NCI-H748 (cell line): ENCODE data around the gene CHRND.
A peak's percentile ranks its signal among the peaks of the same experiment; 100 is the strongest.

Experiments
- DNase-seq: peaks from one replicate; lab custom pipeline; 2025; ENCODE audit not compliant: unreplicated experiment; lab: John Stamatoyannopoulos, UW

Gene CHRND

GRCh38 chr2:232487385-232488096 is 38.4 kb upstream of the CHRND start, which contains the start of gene ECEL1:
Gene ECEL1, minus strand, starts transcription at chr2:232487834. Its CDS starts 1,181 bp downstream, at chr2:232486653.
- peak; percentile 66 for DNase-seq

- DNase-seq: peak; percentile 47
These were observed 37.8 kb upstream of the CHRND start for GRCh38 chr2:232488097-232488711.

DNA sequence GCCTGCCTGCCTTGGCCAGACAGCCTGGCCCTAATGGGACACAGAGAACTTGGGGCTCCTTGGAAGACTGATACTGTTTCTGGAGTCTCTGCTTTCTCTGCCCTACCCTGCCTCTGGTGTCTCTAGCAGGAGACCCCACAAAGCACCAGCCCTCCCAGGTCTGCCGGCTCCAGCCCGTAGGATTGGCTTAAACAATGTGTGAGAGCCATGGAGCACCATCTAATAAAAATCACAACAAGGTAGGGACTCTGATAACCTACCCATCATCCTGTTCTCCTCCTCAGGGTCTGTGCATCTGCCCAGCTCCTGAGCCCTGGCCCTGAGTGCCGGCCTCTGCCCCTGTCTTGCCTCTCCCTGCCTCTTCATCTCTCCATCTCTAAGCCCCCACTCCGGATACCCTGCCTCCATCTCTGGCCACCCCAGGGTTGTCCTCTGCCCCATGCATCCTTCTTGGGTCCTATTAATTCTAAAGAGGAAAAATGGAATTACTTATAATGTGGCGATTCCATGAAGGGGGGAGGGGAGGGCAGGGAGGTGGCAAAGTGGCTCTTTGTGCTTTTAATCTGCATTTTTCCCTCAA is 37.1 kb upstream of the CHRND start:
- no peak for DNase-seq

GRCh38 chr2:232489516-232490220 is 36.3 kb upstream of the CHRND start:
- DNase-seq: no peak

DNA sequence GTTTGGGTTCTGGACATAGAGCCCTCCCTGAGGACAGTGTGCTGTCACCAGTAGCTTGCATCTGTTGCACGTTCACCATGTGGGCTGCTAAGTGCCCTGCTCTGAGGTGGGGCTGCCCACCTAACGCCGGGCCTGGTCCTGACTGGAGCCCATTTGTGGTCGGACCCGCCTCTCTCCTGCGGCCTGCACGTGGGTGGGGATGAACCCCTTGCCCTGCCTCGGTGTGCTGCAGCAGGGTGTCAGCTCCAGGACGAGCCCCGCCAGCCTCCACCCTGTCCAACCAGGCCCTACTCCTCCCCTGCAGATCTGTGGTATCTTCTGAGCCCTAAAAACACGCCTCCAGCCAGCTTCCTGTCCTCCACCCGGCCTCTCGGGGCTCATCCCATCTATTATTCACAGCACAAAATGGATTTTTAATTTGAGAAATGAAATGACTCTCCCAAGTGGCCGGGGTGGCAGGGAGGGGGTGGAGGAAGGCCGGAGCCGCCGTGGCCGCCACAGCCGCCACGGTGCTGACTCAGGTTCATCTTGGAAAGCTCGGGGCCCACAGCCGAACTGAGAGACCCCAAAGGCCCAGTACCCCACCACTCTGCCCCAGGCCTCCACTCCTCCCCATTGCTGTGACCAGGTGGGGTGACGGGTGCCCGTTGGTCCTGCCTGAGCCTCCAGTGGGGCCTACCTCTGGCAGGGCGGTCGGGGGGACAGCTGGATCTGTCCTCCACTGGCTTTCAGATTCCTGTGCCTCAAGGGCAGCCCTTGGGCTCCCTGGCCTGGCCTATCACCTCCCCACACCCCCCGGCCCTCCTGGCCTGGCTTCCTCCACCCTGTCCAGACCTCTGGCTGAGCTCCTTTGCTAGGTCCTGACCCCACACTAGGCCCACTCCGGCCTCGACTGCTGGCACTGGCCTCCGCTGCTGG is 35.5 kb upstream of the CHRND start:
- DNase-seq: no peak

GRCh38 chr2:232491139-232491780 is 34.7 kb upstream of the CHRND start:
- DNase-seq: no peak

GRCh38 chr2:232492236-232492848 is 33.6 kb upstream of the CHRND start:
- no peak for DNase-seq

GRCh38 chr2:232492963-232493700 is 32.8 kb upstream of the CHRND start:
- DNase-seq: no peak

DNA sequence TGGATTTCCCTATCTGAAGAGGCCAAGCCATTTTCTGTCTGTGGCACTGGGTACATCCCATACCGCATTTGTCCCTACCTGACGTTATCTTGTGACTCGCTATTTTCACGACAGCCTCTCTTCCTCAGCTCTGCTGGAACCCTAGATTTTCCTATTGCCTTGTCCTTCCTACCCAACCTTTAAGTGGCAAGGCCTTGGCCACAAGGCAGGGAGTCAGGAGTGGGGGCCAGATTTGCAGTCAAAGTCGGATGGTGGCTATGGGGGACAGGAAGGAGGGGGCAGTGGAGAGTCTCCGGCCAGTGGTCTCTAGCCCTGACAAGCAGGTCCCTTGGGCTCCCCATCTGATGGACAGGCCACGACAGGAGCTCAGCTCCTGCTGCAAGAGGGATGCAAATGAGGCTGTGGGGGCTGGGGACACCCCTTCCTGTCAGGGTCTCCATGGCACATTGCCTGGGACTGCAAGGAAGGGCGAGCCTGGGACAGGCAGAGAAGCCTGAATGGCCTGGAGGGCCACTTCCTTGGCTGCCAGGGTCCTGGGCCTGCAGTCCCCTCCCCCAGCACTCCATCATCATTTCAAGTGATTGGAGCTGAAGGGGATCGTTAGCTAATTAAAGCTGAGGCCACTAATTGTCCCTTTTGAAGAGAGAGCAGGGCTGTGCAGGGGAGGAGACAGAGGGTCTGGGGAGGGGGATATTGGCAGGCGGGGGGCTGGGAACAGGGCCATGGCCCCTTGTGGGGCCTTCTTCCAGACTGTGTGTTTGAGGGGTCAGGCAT is 32.1 kb upstream of the CHRND start:
- DNase-seq: no peak

GRCh38 chr2:232494542-232494941 is 31.4 kb upstream of the CHRND start:
- DNase-seq: no peak

DNA sequence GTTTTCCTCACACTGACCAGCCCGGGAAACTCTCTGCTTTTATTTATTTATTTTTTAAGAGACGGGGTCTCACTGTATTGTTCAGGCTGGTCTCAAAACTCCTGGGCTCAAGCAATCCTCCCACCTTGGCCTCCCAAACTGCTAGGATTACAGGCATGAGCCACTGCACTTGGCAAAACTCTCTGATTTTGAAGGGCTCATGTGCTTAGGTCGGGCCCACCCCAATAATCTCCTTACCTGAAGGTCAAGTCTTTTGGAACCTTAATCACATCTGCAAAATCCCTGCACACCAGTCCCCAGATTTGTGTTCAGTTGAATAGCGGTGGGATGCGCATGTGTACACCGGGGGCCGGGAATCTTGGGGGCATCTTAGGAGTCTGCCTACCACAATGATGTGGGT is 30.7 kb upstream of the CHRND start:
- no peak for DNase-seq

DNA sequence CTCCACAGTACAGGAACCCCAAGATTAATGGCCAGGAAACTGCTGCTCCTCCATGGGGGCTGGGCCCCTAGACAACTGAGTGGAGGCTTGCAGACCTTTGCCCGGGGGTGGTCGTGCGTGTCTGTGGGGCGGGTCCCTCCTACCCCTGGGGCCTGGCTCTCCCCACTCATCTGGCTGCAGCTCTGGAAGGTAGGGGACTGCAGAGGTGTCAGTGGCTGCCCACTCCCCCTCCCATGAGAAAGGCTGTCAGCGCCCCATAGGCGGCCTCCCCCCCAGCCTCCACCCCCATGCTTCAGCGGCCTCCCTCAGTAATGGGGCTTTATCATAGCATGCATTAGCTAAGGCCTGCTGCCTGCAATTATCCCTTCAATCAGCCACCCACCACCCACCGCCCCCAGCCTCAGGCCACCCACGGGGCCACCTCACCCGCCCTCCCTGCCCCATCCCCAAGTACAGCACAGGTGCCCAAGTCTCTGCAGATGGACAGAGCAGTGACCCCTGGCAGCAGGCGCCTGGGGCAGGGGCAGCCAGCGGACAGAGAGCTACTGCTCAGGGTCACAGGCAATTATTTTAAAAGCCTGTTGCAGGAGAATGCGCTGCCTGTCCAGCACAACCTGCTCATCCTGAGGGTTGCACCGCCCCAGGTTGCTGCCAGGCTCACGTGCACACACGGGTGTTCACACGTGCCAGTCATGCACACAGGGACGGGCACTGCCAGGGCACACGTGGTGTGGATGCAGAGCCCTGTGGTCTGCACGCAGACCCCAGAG is 29.3 kb upstream of the CHRND start:
- DNase-seq: no peak

- no peak for DNase-seq
These were observed 28.6 kb upstream of the CHRND start for GRCh38 chr2:232497348-232497747.

- DNase-seq: no peak
These were observed 27.5 kb upstream of the CHRND start for GRCh38 chr2:232498452-232498851.

DNA sequence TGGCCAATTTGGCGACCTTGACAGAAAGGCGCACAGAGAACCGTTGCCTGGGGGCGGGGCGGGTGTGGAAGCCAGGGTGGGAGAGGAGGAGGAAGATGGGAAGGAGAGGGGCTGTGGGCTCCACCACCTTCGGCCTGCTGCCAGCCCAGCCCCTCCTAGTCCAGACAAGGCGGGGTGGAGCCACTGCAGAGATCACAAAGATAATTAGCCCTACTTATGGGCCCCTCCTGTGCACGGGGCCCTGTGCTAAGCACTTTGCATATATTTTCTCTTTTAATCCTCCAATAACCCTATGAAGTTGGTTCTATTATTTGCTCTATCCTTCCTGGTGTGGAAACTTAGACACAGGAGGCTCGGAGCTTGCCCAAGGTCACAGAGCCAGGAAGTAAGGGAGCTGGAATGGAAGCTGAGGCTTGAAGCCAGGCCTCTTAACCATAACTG is 24.6 kb upstream of the CHRND start:
- peak; percentile 28 for DNase-seq

GRCh38 chr2:232501794-232502390 is 24.1 kb upstream of the CHRND start:
- no peak for DNase-seq

DNA sequence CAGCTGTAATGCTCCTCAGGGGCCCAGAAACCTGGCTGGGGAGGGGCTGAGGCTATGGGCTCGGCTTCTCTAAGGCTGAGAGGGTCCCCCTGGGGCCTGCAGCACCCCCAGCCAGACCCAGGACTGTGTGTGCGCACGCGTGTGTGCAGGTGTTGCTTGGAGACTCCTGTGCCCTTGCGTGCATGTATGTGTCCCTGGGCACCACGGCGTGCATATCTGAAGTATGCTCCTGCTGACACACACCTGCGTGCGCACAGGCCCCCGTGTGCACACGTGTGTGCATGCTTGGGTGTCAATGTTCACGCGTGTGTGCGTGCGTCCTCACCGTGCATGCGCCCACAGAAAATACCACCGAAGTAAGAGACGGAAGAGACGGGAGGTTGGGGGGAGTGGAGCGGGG is 23.4 kb upstream of the CHRND start:
- no peak for DNase-seq
